ENCODE results near the gene SSR1. TPM values are rescaled to one million over a fixed set of nuclear protein-coding genes. Genes with fewer than 3 reads are reported as not detected.
A peak's percentile ranks its signal among the peaks of the same experiment; 100 is the strongest.

Gene SSR1
- total and polyA plus RNA-seq, 2 of the 13 experiments (the other 11 are each of a cell fraction or from before 2014, with no cell fraction given), result 203 to 243 TPM

DNA sequence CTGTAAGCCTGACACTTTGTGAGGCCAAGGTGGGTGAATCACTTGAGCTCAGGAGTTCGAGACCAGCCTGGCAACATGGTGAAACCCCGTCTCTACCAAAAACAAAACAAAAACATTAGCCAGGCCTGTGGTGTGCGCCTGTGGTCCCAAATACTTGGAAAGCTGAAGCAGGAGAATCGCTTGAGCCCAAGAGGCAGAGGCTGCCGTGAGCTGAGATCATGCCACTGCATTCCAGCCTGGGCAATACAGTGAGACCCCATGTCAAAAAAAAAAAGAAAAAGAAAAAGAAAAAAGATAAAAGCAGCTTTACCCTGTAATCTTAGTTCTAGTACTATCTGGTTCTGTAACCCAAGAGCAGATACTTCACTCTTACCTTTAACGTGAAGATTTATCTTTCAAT, 27.6 kb downstream of the SSR1 start:
- intact Hi-C loops (cut with micrococcal nuclease; ENCODE audit: unreplicated experiment) (no loop called here), in situ Hi-C loops (cut with HindIII; ENCODE audit: extremely low pct_ligation_motif_present, low pct_unique_long_range_greater_than_20kb) (loop anchor here (10.0 kb wide), 1 partner anchor 329 kb away; no protein-coding TSS in a partner anchor)
- Histone ChIP-seq H2AFZ (ENCODE audit: low read length) (no peak overlapping the region), H3K4me3 (replicated peaks in 1 of 3; ENCODE audit: insufficient read depth in 1 of 3, low read depth in 2 of 3, low read length in 3 of 3) (no peak overlapping the region), H3K9ac (ENCODE audit: insufficient read depth, low read depth, low read length) (no peak overlapping the region), H3K9me3 (ENCODE audit: low read length) (no peaks in the 10 kb centered on the region), H3K79me2 (ENCODE audit: insufficient read depth, low read length) (no peaks in the 10 kb centered on the region), H3K27me3 (ENCODE audit: control insufficient read depth in 1 of 2, insufficient read depth in 2 of 2, low read length in 2 of 2) (no peaks in the 10 kb centered on the region), H3K4me1 (ENCODE audit: insufficient read depth, low read length) (no peaks in the 10 kb centered on the region), H3K27ac (ENCODE audit: extremely low read length, insufficient read depth, low read length) (no peak overlapping the region), H4K20me1 (ENCODE audit: insufficient read depth, low read length) (no peaks in the 10 kb centered on the region), H3K4me2 (ENCODE audit: low read depth, low read length) (no peak overlapping the region), H3K36me3 (replicated peaks in 1 of 2; ENCODE audit: control insufficient read depth in 1 of 2, insufficient read depth in 2 of 2, low read length in 2 of 2) (peaks cover 10 to 55% of the 10 kb centered on the region in 2 experiments)
- 97% methylated on average over 6 of the region's 6 CpGs for WGBS (ENCODE audit: low lambda C conversion rate)
- TF ChIP-seq ZNF121 (CRISPR knock-in tag; IDR thresholded peaks at IDR 0.05) (peak; percentile 90), POLR2AphosphoS5 (IDR thresholded peaks at IDR 0.05; ENCODE audit: low read depth, low read length) (0 out of 2 replicates have a peak, but pooled peaks have one; percentile 3), ZNF724P (CRISPR knock-in tag; IDR thresholded peaks at IDR 0.05; ENCODE audit: borderline replicate concordance) (no peak), KDM3A (CRISPR knock-in tag; IDR thresholded peaks at IDR 0.05; ENCODE audit: low read depth) (no peak), ZBTB7A (CRISPR knock-in tag; IDR thresholded peaks at IDR 0.05) (no peak), RARG (CRISPR knock-in tag; IDR thresholded peaks at IDR 0.05; ENCODE audit: low read depth) (no peak)
- TF ChIP-seq, protein P1, sequence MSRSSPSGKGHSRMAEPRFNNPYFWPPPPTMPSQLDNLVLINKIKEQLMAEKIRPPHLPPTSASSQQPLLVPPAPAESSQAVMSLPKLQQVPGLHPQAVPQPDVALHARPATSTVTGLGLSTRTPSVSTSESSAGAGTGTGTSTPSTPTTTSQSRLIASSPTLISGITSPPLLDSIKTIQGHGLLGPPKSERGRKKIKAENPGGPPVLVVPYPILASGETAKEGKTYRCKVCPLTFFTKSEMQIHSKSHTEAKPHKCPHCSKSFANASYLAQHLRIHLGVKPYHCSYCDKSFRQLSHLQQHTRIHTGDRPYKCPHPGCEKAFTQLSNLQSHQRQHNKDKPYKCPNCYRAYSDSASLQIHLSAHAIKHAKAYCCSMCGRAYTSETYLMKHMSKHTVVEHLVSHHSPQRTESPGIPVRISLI (CRISPR knock-in tag; IDR thresholded peaks at IDR 0.05; ENCODE audit: borderline replicate concordance), result no peak
- no peak for ATAC-seq
- CTCF ChIA-PET (ENCODE audit: low intra/inter-chr PET ratio, low total read pairs), result no interaction called here
- DNase-seq (ENCODE audit: low spot score), result no peak
- POLR2A ChIA-PET, result interaction anchor here (1.5 kb wide), 1 partner anchor 104 kb away, joined by 4 read pairs; the partner anchor contains the start of genes CAGE1 and RIOK1
- no TSS peak for BruUV-seq (replicated peaks)
- FAIRE-seq, result no peak

DNA sequence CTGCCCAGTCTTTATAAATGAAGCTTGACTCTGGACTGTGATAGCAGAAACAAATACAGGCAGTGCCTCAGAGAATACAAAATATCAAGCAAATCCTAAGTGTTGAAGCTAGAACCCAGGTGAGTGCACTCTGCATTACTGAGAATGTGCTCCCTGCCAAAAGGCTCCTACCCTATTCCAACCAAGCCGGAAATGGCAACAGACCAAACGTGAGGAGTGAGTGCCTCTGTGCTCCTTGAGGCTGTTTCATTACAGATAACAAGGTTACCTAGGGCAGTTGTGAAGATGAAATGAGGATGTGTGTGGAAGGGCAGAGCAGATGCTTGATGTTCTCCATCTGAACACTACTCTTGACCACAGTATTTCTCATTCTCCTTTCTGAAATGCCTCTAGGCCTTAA, 29.3 kb downstream of the SSR1 start:
- CTCF ChIA-PET (ENCODE audit: low intra/inter-chr PET ratio, low total read pairs), result no interaction called here
- 96% methylated on average over 2 of the region's 2 CpGs for WGBS (ENCODE audit: low lambda C conversion rate)
- FAIRE-seq, result no peak
- Histone ChIP-seq H4K20me1 (ENCODE audit: insufficient read depth, low read length) (no peaks in the 10 kb centered on the region), H3K4me1 (ENCODE audit: insufficient read depth, low read length) (no peaks in the 10 kb centered on the region), H3K4me2 (ENCODE audit: low read depth, low read length) (no peak overlapping the region), H3K79me2 (ENCODE audit: insufficient read depth, low read length) (no peaks in the 10 kb centered on the region), H2AFZ (ENCODE audit: low read length) (no peak overlapping the region), H3K4me3 (replicated peaks in 1 of 3; ENCODE audit: insufficient read depth in 1 of 3, low read depth in 2 of 3, low read length in 3 of 3) (no peak overlapping the region), H3K36me3 (replicated peaks in 1 of 2; ENCODE audit: control insufficient read depth in 1 of 2, insufficient read depth in 2 of 2, low read length in 2 of 2) (peaks cover 6 to 37% of the 10 kb centered on the region in 2 experiments), H3K27me3 (ENCODE audit: control insufficient read depth in 1 of 2, insufficient read depth in 2 of 2, low read length in 2 of 2) (no peaks in the 10 kb centered on the region), H3K9ac (ENCODE audit: insufficient read depth, low read depth, low read length) (no peak overlapping the region), H3K9me3 (ENCODE audit: low read length) (no peaks in the 10 kb centered on the region), H3K27ac (ENCODE audit: extremely low read length, insufficient read depth, low read length) (no peak overlapping the region)
- intact Hi-C loops (cut with micrococcal nuclease; ENCODE audit: unreplicated experiment) (no loop called here), in situ Hi-C loops (cut with HindIII; ENCODE audit: extremely low pct_ligation_motif_present, low pct_unique_long_range_greater_than_20kb) (loop anchor here (10.0 kb wide), 1 partner anchor 331 kb away; no protein-coding TSS in a partner anchor)
- no peak for ATAC-seq
- POLR2A ChIA-PET, result no interaction called here
- no peak for DNase-seq (ENCODE audit: low spot score)
- no TSS peak for BruUV-seq (replicated peaks)
- no peak for TF ChIP-seq RBM39 (IDR thresholded peaks at IDR 0.05; ENCODE audit: low read depth, low read length, poor library complexity, severe bottlenecking)
- TF ChIP-seq, protein P2, sequence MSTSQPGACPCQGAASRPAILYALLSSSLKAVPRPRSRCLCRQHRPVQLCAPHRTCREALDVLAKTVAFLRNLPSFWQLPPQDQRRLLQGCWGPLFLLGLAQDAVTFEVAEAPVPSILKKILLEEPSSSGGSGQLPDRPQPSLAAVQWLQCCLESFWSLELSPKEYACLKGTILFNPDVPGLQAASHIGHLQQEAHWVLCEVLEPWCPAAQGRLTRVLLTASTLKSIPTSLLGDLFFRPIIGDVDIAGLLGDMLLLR (CRISPR knock-in tag; IDR thresholded peaks at IDR 0.05), result no peak
- 0 out of 2 replicates have a peak, but pooled peaks have one; percentile 65 for TF ChIP-seq POLR2AphosphoS2 (IDR thresholded peaks at IDR 0.05; ENCODE audit: low read depth, low read length)
- TF ChIP-seq, protein P3, sequence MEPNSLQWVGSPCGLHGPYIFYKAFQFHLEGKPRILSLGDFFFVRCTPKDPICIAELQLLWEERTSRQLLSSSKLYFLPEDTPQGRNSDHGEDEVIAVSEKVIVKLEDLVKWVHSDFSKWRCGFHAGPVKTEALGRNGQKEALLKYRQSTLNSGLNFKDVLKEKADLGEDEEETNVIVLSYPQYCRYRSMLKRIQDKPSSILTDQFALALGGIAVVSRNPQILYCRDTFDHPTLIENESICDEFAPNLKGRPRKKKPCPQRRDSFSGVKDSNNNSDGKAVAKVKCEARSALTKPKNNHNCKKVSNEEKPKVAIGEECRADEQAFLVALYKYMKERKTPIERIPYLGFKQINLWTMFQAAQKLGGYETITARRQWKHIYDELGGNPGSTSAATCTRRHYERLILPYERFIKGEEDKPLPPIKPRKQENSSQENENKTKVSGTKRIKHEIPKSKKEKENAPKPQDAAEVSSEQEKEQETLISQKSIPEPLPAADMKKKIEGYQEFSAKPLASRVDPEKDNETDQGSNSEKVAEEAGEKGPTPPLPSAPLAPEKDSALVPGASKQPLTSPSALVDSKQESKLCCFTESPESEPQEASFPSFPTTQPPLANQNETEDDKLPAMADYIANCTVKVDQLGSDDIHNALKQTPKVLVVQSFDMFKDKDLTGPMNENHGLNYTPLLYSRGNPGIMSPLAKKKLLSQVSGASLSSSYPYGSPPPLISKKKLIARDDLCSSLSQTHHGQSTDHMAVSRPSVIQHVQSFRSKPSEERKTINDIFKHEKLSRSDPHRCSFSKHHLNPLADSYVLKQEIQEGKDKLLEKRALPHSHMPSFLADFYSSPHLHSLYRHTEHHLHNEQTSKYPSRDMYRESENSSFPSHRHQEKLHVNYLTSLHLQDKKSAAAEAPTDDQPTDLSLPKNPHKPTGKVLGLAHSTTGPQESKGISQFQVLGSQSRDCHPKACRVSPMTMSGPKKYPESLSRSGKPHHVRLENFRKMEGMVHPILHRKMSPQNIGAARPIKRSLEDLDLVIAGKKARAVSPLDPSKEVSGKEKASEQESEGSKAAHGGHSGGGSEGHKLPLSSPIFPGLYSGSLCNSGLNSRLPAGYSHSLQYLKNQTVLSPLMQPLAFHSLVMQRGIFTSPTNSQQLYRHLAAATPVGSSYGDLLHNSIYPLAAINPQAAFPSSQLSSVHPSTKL (CRISPR knock-in tag; IDR thresholded peaks at IDR 0.05), result no peak
- no peak for TF ChIP-seq ZNF724P (CRISPR knock-in tag; IDR thresholded peaks at IDR 0.05; ENCODE audit: borderline replicate concordance)
